ENCODE measurements around the gene ACTG1.

- TF ChIP-seq, protein P1, sequence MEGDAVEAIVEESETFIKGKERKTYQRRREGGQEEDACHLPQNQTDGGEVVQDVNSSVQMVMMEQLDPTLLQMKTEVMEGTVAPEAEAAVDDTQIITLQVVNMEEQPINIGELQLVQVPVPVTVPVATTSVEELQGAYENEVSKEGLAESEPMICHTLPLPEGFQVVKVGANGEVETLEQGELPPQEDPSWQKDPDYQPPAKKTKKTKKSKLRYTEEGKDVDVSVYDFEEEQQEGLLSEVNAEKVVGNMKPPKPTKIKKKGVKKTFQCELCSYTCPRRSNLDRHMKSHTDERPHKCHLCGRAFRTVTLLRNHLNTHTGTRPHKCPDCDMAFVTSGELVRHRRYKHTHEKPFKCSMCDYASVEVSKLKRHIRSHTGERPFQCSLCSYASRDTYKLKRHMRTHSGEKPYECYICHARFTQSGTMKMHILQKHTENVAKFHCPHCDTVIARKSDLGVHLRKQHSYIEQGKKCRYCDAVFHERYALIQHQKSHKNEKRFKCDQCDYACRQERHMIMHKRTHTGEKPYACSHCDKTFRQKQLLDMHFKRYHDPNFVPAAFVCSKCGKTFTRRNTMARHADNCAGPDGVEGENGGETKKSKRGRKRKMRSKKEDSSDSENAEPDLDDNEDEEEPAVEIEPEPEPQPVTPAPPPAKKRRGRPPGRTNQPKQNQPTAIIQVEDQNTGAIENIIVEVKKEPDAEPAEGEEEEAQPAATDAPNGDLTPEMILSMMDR (IDR thresholded peaks at IDR 0.05; ENCODE audit: low read depth, low read length, missing input control), result no peak
- TF ChIP-seq RAD21 (IDR thresholded peaks at IDR 0.05) (no peak), YY1 (IDR thresholded peaks at IDR 0.05) (no peak), EGR1 (IDR thresholded peaks at IDR 0.05; ENCODE audit: low read depth in 2 of 2) (no peak), GABPA (IDR thresholded peaks at IDR 0.05 in 1 of 2, conservative IDR thresholded peaks at IDR 0.05 in 1 of 2) (no peak), TAF1 (conservative IDR thresholded peaks at IDR 0.05) (no peak), HNF4G (IDR thresholded peaks at IDR 0.05) (no peak), JUND (IDR thresholded peaks at IDR 0.05) (no peak), MAX (IDR thresholded peaks at IDR 0.05) (no peak), HNF4A (conservative IDR thresholded peaks at IDR 0.05) (no peak), SP1 (IDR thresholded peaks at IDR 0.05) (no peak), REST (IDR thresholded peaks at IDR 0.05) (no peak)
- TF ChIP-seq, protein P2, sequence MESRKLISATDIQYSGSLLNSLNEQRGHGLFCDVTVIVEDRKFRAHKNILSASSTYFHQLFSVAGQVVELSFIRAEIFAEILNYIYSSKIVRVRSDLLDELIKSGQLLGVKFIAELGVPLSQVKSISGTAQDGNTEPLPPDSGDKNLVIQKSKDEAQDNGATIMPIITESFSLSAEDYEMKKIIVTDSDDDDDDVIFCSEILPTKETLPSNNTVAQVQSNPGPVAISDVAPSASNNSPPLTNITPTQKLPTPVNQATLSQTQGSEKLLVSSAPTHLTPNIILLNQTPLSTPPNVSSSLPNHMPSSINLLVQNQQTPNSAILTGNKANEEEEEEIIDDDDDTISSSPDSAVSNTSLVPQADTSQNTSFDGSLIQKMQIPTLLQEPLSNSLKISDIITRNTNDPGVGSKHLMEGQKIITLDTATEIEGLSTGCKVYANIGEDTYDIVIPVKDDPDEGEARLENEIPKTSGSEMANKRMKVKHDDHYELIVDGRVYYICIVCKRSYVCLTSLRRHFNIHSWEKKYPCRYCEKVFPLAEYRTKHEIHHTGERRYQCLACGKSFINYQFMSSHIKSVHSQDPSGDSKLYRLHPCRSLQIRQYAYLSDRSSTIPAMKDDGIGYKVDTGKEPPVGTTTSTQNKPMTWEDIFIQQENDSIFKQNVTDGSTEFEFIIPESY (IDR thresholded peaks at IDR 0.05), result no peak
Observed at GRCh38 chr17:81482673-81483072, 29.9 kb downstream of the ACTG1 start.
